Type B pancreatic cell (in vitro differentiated cells): Measurements from ENCODE around the gene PLOD2. TPM values are rescaled to one million over a fixed set of nuclear protein-coding genes. Genes with fewer than 3 reads are reported as not detected.
A peak's percentile ranks its signal among the peaks of the same experiment; 100 is the strongest.

Experiments used
- DNase-seq: peaks from one replicate; pipeline ENCODE4 v3.0.0; 2021; ENCODE audit warnings: mixed read lengths; ENCODE audit not compliant: unreplicated experiment; ENCODE audit errors: extremely low spot score
- H3K27ac Mint-ChIP-seq: 2 replicates; pipeline ENCODE4 v1.8.0; 2021; ENCODE audit warnings: mild to moderate bottlenecking, mixed read lengths
- H3K27me3 Mint-ChIP-seq: 2 replicates; pipeline ENCODE4 v1.8.0; 2021; ENCODE audit warnings: mixed read lengths
- H3K36me3 Mint-ChIP-seq: 2 replicates; pipeline ENCODE4 v1.8.0; 2021; ENCODE audit warnings: mixed read lengths
- H3K4me1 Mint-ChIP-seq: one replicate; pipeline ENCODE4 v1.8.0; 2021; ENCODE audit warnings: mixed read lengths; ENCODE audit not compliant: unreplicated experiment
- H3K4me3 Mint-ChIP-seq: 2 replicates; pipeline ENCODE4 v1.8.0; 2021; ENCODE audit warnings: mild to moderate bottlenecking, mixed read lengths
- H3K9me3 Mint-ChIP-seq: 2 replicates; pipeline ENCODE4 v1.8.0; 2021; ENCODE audit warnings: mixed read lengths
- total RNA-seq: library from RNA; stranded (reverse); gene quantifications from 2 replicates; pipeline ENCODE4 v1.2.1, GENCODE V29; 2021; ENCODE audit warnings: low replicate concordance
- TF ChIP-seq, protein P1 (sequence below): fragments of 200-600 bp; sonication (generic); conservative IDR thresholded peaks from 2 replicates; pipeline ENCODE4 v1.5.0; 2021; ENCODE audit warnings: antibody characterized with exemption, mild to moderate bottlenecking

The PLOD2 gene
- total RNA-seq, 1 donor from 2014 or later: 35.0 TPM

DNA sequence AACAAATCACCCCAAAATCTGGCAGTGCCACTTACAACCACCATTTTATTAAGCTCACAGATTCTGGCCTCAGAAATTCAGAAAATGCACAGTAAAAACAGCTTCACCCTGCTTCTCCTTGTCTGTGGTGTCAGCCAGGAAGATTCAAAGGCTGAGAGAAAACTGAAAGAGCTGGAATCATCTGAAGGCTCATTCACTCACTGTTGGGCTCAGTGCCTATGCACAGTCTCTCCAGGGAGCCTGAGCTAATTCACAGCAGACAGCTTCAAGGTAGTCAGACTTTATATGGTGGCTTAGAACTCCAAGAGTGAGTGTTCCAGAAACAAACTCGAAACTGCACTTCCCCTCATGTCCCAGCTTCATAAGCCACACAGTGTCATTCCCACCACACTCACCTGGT, 16.5 kb upstream of the PLOD2 start:
- H3K27ac Mint-ChIP-seq: no peak overlapping the region
- no peaks in the 10 kb centered on the region for H3K9me3 Mint-ChIP-seq
- H3K36me3 Mint-ChIP-seq: no peaks in the 10 kb centered on the region
- H3K27me3 Mint-ChIP-seq: no peaks in the 10 kb centered on the region
- H3K4me3 Mint-ChIP-seq: no peak overlapping the region
- DNase-seq: no peak
- TF ChIP-seq, protein P1, sequence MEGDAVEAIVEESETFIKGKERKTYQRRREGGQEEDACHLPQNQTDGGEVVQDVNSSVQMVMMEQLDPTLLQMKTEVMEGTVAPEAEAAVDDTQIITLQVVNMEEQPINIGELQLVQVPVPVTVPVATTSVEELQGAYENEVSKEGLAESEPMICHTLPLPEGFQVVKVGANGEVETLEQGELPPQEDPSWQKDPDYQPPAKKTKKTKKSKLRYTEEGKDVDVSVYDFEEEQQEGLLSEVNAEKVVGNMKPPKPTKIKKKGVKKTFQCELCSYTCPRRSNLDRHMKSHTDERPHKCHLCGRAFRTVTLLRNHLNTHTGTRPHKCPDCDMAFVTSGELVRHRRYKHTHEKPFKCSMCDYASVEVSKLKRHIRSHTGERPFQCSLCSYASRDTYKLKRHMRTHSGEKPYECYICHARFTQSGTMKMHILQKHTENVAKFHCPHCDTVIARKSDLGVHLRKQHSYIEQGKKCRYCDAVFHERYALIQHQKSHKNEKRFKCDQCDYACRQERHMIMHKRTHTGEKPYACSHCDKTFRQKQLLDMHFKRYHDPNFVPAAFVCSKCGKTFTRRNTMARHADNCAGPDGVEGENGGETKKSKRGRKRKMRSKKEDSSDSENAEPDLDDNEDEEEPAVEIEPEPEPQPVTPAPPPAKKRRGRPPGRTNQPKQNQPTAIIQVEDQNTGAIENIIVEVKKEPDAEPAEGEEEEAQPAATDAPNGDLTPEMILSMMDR: no peak
- H3K4me1 Mint-ChIP-seq: no peaks in the 10 kb centered on the region

DNA sequence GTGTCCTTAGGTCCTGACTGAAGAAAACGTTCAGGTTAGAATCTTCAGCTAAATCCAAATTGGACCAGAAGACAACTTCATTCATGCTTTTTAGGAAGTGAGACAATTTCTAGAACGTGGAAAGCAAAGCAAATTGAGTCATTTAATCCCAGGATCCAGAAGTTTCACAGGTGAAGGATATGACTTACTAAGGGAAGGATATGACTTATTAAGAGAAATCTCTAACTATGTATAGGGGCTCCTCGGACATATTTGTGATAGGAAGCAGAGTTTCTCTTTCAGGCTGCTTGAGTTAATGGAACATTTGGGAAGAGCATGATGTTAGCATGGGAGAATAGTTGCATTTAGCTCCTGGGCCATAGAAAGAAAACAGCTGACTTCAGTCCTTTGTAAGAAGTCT, 16.1 kb upstream of the PLOD2 start:
- no peak overlapping the region for H3K27ac Mint-ChIP-seq
- no peak overlapping the region for H3K4me3 Mint-ChIP-seq
- no peak for DNase-seq
- H3K36me3 Mint-ChIP-seq: no peaks in the 10 kb centered on the region
- TF ChIP-seq, protein P1: no peak
- H3K27me3 Mint-ChIP-seq: no peaks in the 10 kb centered on the region
- H3K9me3 Mint-ChIP-seq: no peaks in the 10 kb centered on the region
- H3K4me1 Mint-ChIP-seq: no peaks in the 10 kb centered on the region

DNA sequence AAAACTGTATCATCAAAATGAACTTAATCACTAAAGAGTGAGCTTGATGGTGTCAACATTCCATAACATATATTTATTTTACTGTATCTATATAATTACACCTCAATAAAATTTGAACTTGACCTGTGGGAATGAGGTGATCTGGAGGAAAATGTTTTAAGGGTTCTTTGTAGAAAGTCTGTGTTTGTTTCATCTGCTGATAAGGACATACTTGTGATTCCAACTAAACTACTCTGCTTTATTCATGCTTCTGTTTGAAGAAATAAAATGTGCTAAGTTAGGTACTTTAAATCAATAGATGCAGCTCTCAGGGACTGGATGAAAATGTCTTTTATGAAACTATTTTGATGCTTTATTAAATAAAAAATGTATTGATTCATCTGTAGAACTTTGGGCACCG, 11.6 kb upstream of the PLOD2 start:
- H3K27ac Mint-ChIP-seq: no peak overlapping the region
- no peaks in the 10 kb centered on the region for H3K27me3 Mint-ChIP-seq
- no peaks in the 10 kb centered on the region for H3K9me3 Mint-ChIP-seq
- DNase-seq: no peak
- no peaks in the 10 kb centered on the region for H3K4me1 Mint-ChIP-seq
- H3K4me3 Mint-ChIP-seq: no peak overlapping the region
- TF ChIP-seq, protein P1: no peak
- no peaks in the 10 kb centered on the region for H3K36me3 Mint-ChIP-seq

DNA sequence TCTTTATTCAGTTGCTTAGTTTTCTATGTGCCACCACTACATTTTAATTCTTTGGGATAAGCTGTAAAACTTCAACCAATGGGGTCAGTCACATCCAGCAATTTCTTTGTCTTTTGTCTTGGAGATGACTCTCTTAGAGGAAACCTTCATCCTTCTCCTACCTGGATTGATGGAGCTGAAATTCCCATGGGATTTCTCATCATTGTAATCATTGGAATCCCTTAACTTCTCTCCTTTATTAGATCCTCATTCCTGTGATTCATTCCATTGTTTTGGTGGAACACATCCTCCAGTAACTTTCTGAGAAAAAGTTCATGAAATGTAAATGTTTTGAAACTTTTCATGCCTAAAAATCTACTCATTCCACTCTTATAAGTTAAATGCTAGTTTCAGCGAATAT, 9.6 kb upstream of the PLOD2 start:
- no peaks in the 10 kb centered on the region for H3K27me3 Mint-ChIP-seq
- TF ChIP-seq, protein P1: no peak

DNA sequence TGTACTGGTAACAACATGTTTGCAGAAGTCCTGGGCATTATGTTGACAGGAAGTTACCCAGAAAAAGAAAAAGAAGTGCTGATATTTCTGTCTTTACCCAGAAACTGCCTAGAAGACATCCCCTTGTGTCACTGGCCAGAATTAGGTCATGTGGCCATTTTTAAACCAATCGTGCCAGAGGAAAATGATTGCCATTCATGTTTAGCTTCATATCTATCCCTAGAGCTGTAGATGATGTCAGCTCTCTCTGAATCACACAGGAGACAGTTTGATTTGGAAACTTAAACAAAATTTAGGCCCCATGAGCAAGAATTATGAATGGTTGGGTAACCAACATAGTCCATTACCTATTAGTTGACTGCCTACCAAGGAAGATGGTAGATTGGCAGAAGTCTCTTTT, 8.9 kb upstream of the PLOD2 start:
- Mint-ChIP-seq H3K36me3 (no peaks in the 10 kb centered on the region), H3K27me3 (no peaks in the 10 kb centered on the region), H3K27ac (no peak overlapping the region), H3K4me1 (peaks cover 18% of the 10 kb centered on the region), H3K9me3 (no peaks in the 10 kb centered on the region), H3K4me3 (no peak overlapping the region)
- no peak for DNase-seq
- TF ChIP-seq, protein P1: no peak

More for the DNA sequence above, 9.6 kb upstream of the PLOD2 start:
- Mint-ChIP-seq H3K4me1 (peaks cover 11% of the 10 kb centered on the region), H3K36me3 (no peaks in the 10 kb centered on the region), H3K4me3 (no peak overlapping the region), H3K27ac (no peak overlapping the region), H3K9me3 (no peaks in the 10 kb centered on the region)
- DNase-seq: no peak

DNA sequence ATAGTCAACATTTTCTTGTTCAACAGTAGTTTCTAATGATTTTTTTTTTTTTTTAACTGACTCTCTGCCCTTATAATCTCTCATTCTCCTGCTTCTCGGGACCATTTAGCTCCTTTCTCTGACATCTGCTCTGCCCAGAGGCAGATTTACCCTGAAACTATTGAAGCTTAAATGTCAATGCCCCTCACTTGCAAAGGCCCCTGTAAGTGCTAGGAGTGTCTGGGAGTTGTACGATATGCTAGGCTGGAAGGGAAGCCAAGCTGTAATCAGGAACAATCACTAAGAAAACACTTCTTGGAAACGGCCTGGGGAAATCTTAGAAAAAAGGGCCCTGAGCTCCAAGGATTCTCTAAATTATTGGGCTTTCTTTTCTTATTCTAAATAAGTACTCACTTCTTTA, 5.8 kb upstream of the PLOD2 start:
- H3K27ac Mint-ChIP-seq: peak overlapping the region; percentile 66
- peaks cover 4% of the 10 kb centered on the region for H3K36me3 Mint-ChIP-seq
- peaks cover 27% of the 10 kb centered on the region for H3K4me1 Mint-ChIP-seq
- no peak for DNase-seq
- H3K4me3 Mint-ChIP-seq: no peak overlapping the region
- peaks cover 10% of the 10 kb centered on the region for H3K27me3 Mint-ChIP-seq
- TF ChIP-seq, protein P1: no peak
- peaks cover 5% of the 10 kb centered on the region for H3K9me3 Mint-ChIP-seq
